ENCODE measurements around the gene KAT2A.

KAT2A gene

DNA sequence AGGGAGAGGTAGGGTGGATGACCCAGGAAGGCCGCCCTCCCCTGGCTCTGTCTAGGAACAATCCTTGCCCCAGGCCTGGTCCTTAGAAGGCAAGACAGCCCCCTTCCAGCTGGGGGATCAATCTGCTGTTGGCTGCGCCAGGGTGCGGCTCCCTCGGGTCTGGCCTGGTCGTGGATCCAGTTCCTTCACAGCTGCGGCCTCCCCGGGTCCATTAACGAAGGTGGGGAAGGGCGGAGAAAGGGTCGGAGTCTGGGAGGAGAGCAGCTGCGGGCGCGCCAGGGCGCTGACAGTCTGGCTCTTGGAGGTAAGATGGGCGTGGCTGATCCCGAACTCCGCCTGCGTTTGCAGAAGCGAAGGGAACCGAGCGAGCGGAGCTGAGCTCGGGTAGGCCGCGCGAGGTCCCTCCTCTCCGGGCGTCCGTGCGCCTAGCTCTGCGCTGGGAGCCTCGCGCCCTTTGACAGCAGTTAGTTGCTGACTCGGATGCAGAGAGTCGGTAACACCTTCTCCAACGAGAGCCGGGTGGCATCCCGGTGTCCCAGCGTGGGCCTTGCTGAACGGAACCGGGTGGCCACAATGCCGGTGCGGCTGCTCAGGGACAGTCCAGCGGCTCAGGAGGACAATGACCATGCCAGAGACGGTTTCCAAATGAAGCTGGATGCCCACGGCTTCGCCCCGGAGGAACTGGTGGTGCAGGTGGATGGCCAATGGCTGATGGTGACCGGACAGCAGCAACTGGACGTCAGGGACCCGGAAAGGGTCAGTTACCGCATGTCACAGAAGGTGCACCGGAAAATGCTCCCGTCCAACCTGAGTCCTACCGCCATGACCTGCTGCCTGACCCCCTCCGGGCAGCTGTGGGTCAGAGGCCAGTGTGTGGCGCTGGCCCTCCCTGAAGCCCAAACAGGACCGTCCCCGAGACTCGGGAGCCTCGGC lies 1.5 kb upstream of the KAT2A start, which contains the start of gene HSPB9:
Gene HSPB9 (plus strand): TSS at position 434 of the 933 bp plus-strand sequence. CDS start 47 bp downstream, at position 481.
- H3K4me3 ChIP-seq (ENCODE audit: low read depth, low read length): peak within 1 kb of the TSS; percentile 27; the same call in 1 of the 2 replicates
- H3K27ac ChIP-seq (ENCODE audit: low read depth, low read length): no peak within 1 kb of the TSS
- peaks cover 44% of the 10 kb centered on the region for H3K36me3 ChIP-seq (ENCODE audit: control insufficient read depth, insufficient read depth, low read length)
- no peak within 1 kb of the TSS for H3K9ac ChIP-seq (ENCODE audit: low read depth, low read length)
- no peaks in the 10 kb centered on the region for H3K27me3 ChIP-seq (ENCODE audit: control insufficient read depth, insufficient read depth, low read length)
- H3K9me3 ChIP-seq (ENCODE audit: control insufficient read depth, insufficient read depth, low read length): no peaks in the 10 kb centered on the region
- H3K4me1 ChIP-seq (ENCODE audit: control insufficient read depth, insufficient read depth, low read length): peaks cover 14% of the 10 kb centered on the region; the same call in 1 of the 2 replicates

DNA sequence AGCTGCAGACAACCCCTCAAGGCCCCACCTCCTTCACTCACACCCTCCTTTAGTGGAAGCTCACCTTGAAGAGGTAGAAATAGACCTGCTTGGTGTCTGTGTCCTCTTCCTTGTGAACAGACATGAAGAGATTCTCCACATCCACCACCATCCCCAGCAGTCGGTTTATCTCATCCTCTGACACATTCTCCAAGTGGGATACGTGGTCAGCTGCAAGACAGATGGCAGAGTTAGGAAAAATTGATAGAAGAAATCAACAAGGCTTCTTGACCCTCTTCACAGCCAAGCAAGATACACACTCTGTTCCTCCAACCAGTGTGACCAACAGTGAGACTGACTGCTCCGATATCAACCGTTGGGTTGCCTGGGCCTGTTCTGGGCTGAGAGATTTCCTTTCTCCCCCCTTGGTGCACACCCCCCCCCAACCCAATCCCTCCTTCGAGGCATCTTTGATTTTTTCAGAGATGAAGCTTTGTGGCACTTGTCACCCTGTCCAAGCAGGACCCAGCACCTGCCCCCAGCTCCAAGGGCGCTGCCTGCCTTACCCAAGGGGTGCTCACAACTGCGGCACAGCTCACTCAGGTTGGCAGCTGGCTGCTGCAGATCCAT lies 902 bp downstream of the KAT2A start:
- Histone ChIP-seq H3K4me1 (ENCODE audit: control insufficient read depth, insufficient read depth, low read length) (peaks cover 14% of the 10 kb centered on the region; the same call in 1 of the 2 replicates), H3K27me3 (ENCODE audit: control insufficient read depth, insufficient read depth, low read length) (no peaks in the 10 kb centered on the region), H3K36me3 (ENCODE audit: control insufficient read depth, insufficient read depth, low read length) (peaks cover 45% of the 10 kb centered on the region), H3K27ac (ENCODE audit: low read depth, low read length) (no peak overlapping the region), H3K9ac (ENCODE audit: low read depth, low read length) (no peak overlapping the region), H3K9me3 (ENCODE audit: control insufficient read depth, insufficient read depth, low read length) (no peaks in the 10 kb centered on the region), H3K4me3 (ENCODE audit: low read depth, low read length) (peak overlapping the region; percentile 47)

DNA sequence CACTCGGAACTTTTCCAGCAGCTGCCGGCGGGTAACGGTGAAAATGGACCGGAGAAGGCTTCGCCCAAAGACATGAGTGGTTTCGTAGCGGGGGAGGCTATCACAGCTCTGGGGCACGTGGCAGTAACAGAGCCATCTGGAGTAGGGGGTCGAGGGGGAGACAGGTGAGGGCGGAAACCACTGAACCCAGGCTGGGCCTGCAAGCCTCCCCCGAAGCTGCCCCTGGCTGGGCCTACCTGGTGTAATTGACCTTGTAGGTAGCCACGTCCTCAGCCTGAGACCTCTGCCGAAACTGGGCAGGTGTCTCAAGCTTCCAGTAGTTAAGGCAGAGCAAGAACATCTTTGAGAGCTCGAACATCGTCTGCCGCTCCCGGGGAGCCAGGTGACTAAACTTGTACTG lies 1.9 kb downstream of the KAT2A start:
- peaks cover 49% of the 10 kb centered on the region for H3K36me3 ChIP-seq (ENCODE audit: control insufficient read depth, insufficient read depth, low read length)
- H3K4me1 ChIP-seq (ENCODE audit: control insufficient read depth, insufficient read depth, low read length): peaks cover 14% of the 10 kb centered on the region; the same call in 1 of the 2 replicates

DNA sequence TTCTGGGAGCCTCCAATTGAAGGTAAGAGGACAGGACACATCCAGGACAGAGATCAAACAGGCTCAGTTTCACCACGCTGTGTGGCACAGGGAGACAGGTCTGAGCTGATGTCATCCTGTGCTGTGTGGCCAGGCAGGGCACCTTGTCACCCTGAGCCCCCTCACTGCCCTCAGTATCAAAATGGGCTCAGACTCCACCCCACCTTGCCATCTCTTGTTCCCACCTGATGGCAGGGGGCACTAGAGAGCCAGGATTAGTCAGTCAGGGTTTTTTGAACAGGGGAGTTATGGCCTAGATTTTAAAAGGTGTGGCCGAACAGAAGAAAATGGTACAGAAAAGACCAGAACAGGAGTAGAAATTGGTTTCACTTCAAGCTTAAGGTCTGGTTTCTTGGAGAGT lies 2.6 kb downstream of the KAT2A start:
- Histone ChIP-seq H3K36me3 (ENCODE audit: control insufficient read depth, insufficient read depth, low read length) (peaks cover 55% of the 10 kb centered on the region), H3K4me3 (ENCODE audit: low read depth, low read length) (no peak overlapping the region), H3K9me3 (ENCODE audit: control insufficient read depth, insufficient read depth, low read length) (no peaks in the 10 kb centered on the region), H3K27ac (ENCODE audit: low read depth, low read length) (no peak overlapping the region), H3K27me3 (ENCODE audit: control insufficient read depth, insufficient read depth, low read length) (no peaks in the 10 kb centered on the region), H3K9ac (ENCODE audit: low read depth, low read length) (no peak overlapping the region), H3K4me1 (ENCODE audit: control insufficient read depth, insufficient read depth, low read length) (peaks cover 14% of the 10 kb centered on the region; the same call in 1 of the 2 replicates)

More for the DNA sequence above, 1.9 kb downstream of the KAT2A start:
- H3K4me3 ChIP-seq (ENCODE audit: low read depth, low read length): no peak overlapping the region
- no peak overlapping the region for H3K9ac ChIP-seq (ENCODE audit: low read depth, low read length)
- no peaks in the 10 kb centered on the region for H3K27me3 ChIP-seq (ENCODE audit: control insufficient read depth, insufficient read depth, low read length)
- H3K9me3 ChIP-seq (ENCODE audit: control insufficient read depth, insufficient read depth, low read length): no peaks in the 10 kb centered on the region
- H3K27ac ChIP-seq (ENCODE audit: low read depth, low read length): no peak overlapping the region

DNA sequence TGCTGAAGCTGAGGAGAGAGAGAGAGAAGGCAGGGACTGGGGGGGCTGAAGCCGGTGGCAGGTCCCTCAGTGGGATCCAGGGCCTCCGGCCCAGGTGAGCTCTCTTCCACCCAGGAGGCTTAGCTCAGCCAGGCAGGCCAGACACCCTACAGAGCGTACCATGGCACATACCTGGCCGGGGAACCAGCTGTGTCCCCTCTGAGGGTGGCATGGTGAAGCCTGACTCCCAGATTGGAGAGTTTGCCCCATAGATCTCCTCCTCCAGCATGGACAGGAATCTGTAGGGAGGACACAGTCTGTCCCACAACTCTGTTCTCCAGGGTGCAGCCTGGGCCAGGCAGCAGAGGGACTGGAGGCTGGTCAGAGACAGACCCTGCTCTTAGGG lies 3.0 kb downstream of the KAT2A start:
- H3K4me1 ChIP-seq (ENCODE audit: control insufficient read depth, insufficient read depth, low read length): peaks cover 14% of the 10 kb centered on the region; the same call in 1 of the 2 replicates
- no peaks in the 10 kb centered on the region for H3K27me3 ChIP-seq (ENCODE audit: control insufficient read depth, insufficient read depth, low read length)
- no peak overlapping the region for H3K27ac ChIP-seq (ENCODE audit: low read depth, low read length)
- no peak overlapping the region for H3K9ac ChIP-seq (ENCODE audit: low read depth, low read length)
- no peak overlapping the region for H3K4me3 ChIP-seq (ENCODE audit: low read depth, low read length)
- H3K9me3 ChIP-seq (ENCODE audit: control insufficient read depth, insufficient read depth, low read length): no peaks in the 10 kb centered on the region
- H3K36me3 ChIP-seq (ENCODE audit: control insufficient read depth, insufficient read depth, low read length): peaks cover 59% of the 10 kb centered on the region

DNA sequence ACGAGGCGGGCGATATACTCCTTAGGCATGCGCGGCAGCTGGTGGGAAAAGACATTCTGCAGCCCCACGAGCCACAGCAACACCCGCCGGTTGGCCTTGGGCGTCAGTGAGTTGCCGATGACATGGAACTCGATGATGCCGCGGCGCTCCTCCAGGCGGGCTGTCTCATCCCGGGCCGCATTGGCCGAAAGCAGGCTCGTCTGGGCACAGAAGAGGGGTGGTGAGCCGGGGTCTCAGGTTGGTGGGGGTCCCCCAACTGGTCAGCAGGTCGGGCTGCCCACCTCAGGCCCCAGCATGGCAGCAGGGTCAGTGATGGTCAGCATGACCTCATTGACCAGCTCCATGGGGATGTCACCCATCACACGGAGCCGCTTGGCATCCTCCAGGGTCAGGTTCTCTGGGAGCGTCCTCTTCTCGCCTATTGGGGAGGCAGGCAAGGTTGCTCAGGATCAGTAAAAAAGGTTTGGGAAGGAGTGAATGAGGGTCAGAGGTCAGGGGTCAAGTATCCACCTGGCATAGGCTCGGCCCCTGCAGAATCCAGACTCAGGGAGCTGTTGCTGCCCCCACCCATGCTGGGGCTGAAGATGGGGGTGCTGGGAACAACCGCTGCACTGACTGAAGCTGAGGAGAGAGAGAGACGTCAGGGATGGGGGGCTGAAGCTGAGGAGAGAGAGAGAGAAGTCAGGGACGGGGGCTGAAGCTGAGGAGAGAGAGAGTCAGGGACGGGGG lies 3.6 kb downstream of the KAT2A start:
- H3K27ac ChIP-seq (ENCODE audit: low read depth, low read length): no peak overlapping the region
- peaks cover 61% of the 10 kb centered on the region for H3K36me3 ChIP-seq (ENCODE audit: control insufficient read depth, insufficient read depth, low read length)
- H3K9me3 ChIP-seq (ENCODE audit: control insufficient read depth, insufficient read depth, low read length): no peaks in the 10 kb centered on the region
- H3K4me3 ChIP-seq (ENCODE audit: low read depth, low read length): no peak overlapping the region
- no peak overlapping the region for H3K9ac ChIP-seq (ENCODE audit: low read depth, low read length)
- peaks cover 14% of the 10 kb centered on the region; the same call in 1 of the 2 replicates for H3K4me1 ChIP-seq (ENCODE audit: control insufficient read depth, insufficient read depth, low read length)
- no peaks in the 10 kb centered on the region for H3K27me3 ChIP-seq (ENCODE audit: control insufficient read depth, insufficient read depth, low read length)

DNA sequence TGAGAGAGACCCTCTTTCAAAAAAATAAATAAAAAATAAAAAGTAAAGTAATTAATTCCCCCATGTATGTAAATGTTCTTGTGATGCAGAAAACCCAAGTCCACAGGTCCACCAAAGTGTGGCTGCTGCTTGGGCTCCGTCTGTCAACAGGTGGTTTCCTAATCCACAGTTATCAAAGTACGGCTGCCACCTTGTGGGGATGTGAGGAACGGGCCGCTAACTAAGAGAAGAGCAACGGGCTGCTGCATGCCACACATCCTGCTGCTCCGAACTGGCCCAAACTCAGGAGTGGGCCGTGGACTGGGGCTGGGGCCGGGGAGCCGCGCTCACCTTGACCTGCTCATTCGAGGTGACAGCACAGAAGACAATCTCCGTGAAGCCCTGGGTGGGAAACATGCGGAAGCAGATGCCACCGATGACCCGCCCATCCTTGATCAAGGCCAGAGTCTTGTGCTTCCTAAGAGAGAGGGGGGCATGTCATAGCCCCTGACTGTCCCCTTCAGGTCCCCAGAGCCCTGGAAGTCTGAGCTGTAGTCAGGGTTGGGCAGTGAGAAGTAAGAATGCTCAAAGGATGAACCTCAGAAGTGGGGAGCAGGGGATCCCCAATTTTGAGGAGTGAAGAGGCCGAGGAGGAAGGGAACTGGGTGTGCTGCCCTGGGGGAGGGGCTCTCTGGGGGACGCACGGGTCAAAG lies 4.3 kb downstream of the KAT2A start:
- Histone ChIP-seq H3K9me3 (ENCODE audit: control insufficient read depth, insufficient read depth, low read length) (no peaks in the 10 kb centered on the region), H3K9ac (ENCODE audit: low read depth, low read length) (no peak overlapping the region), H3K27me3 (ENCODE audit: control insufficient read depth, insufficient read depth, low read length) (no peaks in the 10 kb centered on the region), H3K4me1 (ENCODE audit: control insufficient read depth, insufficient read depth, low read length) (peaks cover 9% of the 10 kb centered on the region; the same call in 1 of the 2 replicates), H3K27ac (ENCODE audit: low read depth, low read length) (no peak overlapping the region), H3K4me3 (ENCODE audit: low read depth, low read length) (no peak overlapping the region), H3K36me3 (ENCODE audit: control insufficient read depth, insufficient read depth, low read length) (peaks cover 61% of the 10 kb centered on the region)

DNA sequence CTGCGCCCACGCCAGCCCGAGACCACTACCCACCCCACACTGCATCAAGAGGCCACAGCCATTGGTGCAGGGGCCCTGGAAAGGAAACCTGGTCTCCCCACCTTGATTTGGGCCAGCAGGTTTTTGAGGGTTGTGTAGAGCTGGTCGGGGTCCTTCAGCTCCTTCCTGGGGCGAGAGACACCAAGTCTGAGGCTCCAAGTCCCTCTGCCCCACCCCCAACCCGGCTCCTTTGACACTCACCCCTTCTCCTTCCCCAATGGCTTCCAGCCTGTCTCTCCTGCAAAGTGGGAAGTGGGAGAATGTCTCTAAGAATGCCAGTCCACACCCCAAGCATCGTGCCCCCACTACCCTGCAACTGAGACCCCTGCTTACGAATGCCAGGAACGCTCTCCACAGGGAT lies 7.0 kb downstream of the KAT2A start:
- Histone ChIP-seq H3K36me3 (ENCODE audit: control insufficient read depth, insufficient read depth, low read length) (peaks cover 51% of the 10 kb centered on the region), H3K27ac (ENCODE audit: low read depth, low read length) (no peak overlapping the region), H3K4me1 (ENCODE audit: control insufficient read depth, insufficient read depth, low read length) (no peaks in the 10 kb centered on the region), H3K9ac (ENCODE audit: low read depth, low read length) (no peak overlapping the region), H3K4me3 (ENCODE audit: low read depth, low read length) (no peak overlapping the region), H3K9me3 (ENCODE audit: control insufficient read depth, insufficient read depth, low read length) (no peaks in the 10 kb centered on the region), H3K27me3 (ENCODE audit: control insufficient read depth, insufficient read depth, low read length) (no peaks in the 10 kb centered on the region)

DNA sequence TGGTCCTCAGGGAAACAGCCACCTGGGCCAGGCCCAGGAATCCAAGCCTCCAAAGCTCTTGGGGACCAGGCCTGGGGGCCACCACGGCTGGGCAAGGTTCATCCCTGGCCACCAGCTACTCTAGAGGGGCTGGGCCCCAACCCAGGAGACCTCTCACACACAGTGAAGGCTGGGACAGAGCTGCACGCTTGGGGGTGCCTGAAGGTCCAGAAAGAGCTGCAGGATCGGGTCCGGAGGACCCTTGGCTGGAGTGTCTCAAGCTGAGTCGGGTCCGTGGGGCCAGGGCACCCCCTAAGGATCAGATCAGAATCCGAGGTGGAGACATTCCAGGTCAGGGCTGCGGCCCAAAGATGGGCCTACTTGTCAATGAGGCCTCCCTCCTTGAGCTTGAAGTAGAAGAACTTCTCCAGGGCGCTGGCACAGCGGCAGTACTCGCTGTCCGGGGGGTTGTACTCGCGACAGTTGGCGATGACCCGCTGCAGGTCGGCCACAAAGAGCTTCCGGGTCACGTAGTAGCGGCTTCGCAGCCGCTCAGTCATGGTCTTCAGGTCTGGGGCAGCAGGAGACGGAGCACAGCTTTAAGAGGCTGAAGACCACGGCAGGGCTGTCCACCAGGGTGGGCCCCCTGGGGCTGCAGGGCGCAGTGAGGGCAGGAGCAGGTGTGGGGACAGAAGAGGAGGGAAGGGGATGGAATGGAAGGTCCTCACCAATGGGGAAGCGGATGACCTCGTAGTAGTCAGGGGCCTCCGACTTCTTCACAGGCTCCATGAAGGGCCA lies 7.7 kb downstream of the KAT2A start:
- H3K36me3 ChIP-seq (ENCODE audit: control insufficient read depth, insufficient read depth, low read length): peaks cover 50% of the 10 kb centered on the region

More for the DNA sequence above, 7.7 kb downstream of the KAT2A start:
- no peak overlapping the region for H3K4me3 ChIP-seq (ENCODE audit: low read depth, low read length)
- H3K4me1 ChIP-seq (ENCODE audit: control insufficient read depth, insufficient read depth, low read length): peaks cover 2% of the 10 kb centered on the region; the same call in 1 of the 2 replicates
- H3K9me3 ChIP-seq (ENCODE audit: control insufficient read depth, insufficient read depth, low read length): no peaks in the 10 kb centered on the region
- no peaks in the 10 kb centered on the region for H3K27me3 ChIP-seq (ENCODE audit: control insufficient read depth, insufficient read depth, low read length)
- no peak overlapping the region for H3K27ac ChIP-seq (ENCODE audit: low read depth, low read length)
- H3K9ac ChIP-seq (ENCODE audit: low read depth, low read length): no peak overlapping the region

Data from HUES48 (cell line).